ENCODE measurements around the gene STX1B.

The STX1B gene

DNA sequence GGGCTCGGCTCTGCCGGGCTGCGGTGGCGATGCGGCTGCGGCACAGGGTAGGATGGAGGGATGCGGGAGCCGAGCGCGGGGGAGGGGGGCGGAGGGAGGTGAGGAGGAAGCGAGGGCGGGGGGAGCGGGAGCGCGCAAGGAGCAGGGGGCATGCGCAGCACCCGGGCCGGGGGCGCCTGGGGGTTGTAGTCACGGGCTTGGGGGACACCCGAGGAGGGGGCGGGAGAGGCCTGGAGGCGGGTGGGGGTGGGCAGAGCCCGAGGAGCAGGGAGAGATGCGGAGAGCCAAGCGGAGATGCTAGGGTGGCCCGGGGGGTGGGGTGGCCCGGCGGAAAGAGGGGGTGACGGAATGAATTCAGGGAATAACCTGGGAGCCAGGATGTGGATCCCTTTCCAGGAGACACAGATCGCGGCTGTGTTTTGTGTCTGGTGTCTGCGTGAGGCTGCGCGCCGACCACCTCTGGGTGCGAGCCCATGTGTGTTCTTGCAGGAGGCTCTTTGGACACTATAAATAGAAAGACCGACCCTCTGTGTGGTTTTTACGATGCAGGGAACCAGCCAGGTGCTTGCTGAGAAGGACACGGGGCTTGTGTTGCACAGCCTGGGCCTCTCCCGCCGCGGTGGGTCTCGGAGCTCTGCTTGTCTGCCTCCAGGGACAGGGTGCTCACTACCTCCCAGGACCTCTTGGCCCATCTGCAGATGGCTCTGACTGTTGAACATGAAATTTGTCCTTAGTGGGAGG, at the start of gene STX1B:
STX1B (minus strand) TSS at position 54 of the 741 bp plus-strand sequence. CDS start 242 bp downstream, outside the sequence.
- H3K9ac ChIP-seq (ENCODE audit: insufficient read length) = no peak within 1 kb of the TSS

DNA sequence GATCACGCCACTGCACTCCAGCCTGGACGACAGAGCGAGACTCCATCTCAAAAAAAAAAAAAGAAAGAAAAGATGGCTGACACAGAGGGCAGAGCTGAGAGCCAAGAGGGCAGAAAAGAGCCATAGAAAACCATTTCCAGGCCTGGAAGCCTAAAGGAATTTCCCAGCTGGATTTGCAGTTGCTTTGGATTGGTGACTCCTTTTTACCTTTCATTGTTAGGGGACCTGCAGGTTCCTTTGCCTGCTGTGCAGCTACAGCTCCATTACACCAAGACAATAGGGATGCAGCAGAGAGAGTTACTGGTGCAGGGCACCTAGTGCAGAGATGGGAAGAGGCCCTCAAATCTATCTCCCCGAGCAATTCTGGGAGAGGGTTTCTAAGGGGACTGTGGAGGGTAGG, 45.2 kb upstream of the STX1B start:
- Histone ChIP-seq H3K4me3 (no peak overlapping the region), H3K9me3 (ENCODE audit: low read depth, low read length) (no peaks in the 10 kb centered on the region), H3K27ac (no peak overlapping the region), H3K36me3 (ENCODE audit: insufficient read depth, low read length) (peaks cover 4% of the 10 kb centered on the region; the same call in 1 of the 2 replicates), H3K9ac (ENCODE audit: insufficient read length) (no peak overlapping the region)
- TF ChIP-seq POLR2AphosphoS5 (IDR thresholded peaks at IDR 0.05; ENCODE audit: borderline replicate concordance, low read depth, low read length) (no peak), EZH2 (IDR thresholded peaks at IDR 0.05) (no peak), FOXP2 (optimal IDR thresholded peaks at IDR 0.05; ENCODE audit: control extremely low read depth, extremely low read length, insufficient read depth) (no peak)
- no peak for DNase-seq (ENCODE audit: low read depth, low spot score)

More for the DNA sequence above, at the start of gene STX1B:
- Histone ChIP-seq H3K27ac (no peak within 1 kb of the TSS), H3K9me3 (ENCODE audit: low read depth, low read length) (no peaks in the 10 kb centered on the region), H3K36me3 (ENCODE audit: insufficient read depth, low read length) (no peaks in the 10 kb centered on the region), H3K4me3 (peak within 1 kb of the TSS; percentile 42; the same call in 1 of the 2 replicates)
- no peak for DNase-seq (ENCODE audit: low read depth, low spot score)
- TF ChIP-seq POLR2AphosphoS5 (IDR thresholded peaks at IDR 0.05; ENCODE audit: borderline replicate concordance, low read depth, low read length) = no peak

DNA sequence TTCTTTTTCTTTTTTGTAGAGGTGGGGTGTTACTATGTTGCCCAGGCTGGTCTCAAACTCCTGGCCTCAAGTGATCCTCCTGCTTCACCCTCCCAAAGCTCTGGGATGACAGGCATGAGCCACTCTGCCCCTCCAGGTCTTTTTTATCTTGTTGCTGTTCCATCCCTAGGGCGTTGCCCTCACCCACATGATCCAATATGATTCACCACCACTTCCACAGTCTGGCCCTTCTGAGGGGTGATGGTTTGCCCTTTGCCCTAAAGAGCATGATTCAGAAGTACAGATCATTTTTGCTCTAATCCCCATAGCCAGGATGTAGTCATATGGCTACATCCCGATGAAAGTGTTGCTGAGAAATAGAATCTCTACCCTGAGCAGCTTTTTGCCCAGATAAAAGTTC, 41.7 kb upstream of the STX1B start:
- no peak for DNase-seq (ENCODE audit: low read depth, low spot score)
- no peak for TF ChIP-seq FOXP2 (optimal IDR thresholded peaks at IDR 0.05; ENCODE audit: control extremely low read depth, extremely low read length, insufficient read depth)
- TF ChIP-seq POLR2AphosphoS5 (IDR thresholded peaks at IDR 0.05; ENCODE audit: borderline replicate concordance, low read depth, low read length) = no peak
- TF ChIP-seq EZH2 (IDR thresholded peaks at IDR 0.05) = no peak
- Histone ChIP-seq H3K4me3 (no peak overlapping the region), H3K9ac (ENCODE audit: insufficient read length) (no peak overlapping the region), H3K9me3 (ENCODE audit: low read depth, low read length) (no peaks in the 10 kb centered on the region), H3K36me3 (ENCODE audit: insufficient read depth, low read length) (no peaks in the 10 kb centered on the region), H3K27ac (no peak overlapping the region)

DNA sequence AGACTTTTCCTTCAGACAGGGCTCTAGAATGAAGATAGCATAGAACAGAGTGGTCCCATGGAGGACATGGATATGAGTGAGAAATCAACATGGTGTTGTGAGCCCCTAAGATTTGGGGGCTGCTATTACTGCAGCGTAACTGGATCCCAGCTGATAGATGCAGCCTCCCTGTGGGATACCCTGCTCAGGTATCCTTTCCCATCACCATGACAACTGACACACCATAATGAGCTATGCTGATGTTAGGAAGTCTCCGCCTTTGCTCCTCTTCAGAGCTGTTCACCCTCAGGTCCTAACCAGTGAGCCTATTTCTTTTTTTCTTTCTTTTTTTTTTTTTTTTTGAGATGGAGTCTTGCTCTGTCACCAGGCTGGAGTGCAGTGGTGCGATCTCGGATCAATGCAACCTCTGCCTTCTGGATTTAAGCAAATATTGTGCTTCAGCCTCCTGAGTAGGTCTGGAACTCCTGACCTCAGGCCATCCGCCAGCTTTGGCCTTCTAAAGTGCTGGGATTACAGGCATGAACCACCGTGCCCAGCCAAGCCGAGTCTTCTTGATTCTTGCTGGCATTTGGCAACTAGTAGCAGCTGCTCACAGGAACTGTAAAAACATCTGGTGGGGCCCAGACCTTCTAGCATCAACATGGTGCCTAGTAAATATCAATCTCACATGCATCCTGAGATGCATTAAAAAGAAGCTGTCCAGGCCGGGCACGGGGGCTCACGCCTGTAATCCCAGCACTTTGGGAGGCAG, 40.0 kb upstream of the STX1B start:
- TF ChIP-seq EZH2 (IDR thresholded peaks at IDR 0.05) (no peak), FOXP2 (optimal IDR thresholded peaks at IDR 0.05; ENCODE audit: control extremely low read depth, extremely low read length, insufficient read depth) (no peak), POLR2AphosphoS5 (IDR thresholded peaks at IDR 0.05; ENCODE audit: borderline replicate concordance, low read depth, low read length) (no peak)
- Histone ChIP-seq H3K27ac (no peak overlapping the region), H3K9me3 (ENCODE audit: low read depth, low read length) (no peaks in the 10 kb centered on the region), H3K36me3 (ENCODE audit: insufficient read depth, low read length) (no peaks in the 10 kb centered on the region), H3K4me3 (no peak overlapping the region), H3K9ac (ENCODE audit: insufficient read length) (no peak overlapping the region)
- DNase-seq (ENCODE audit: low read depth, low spot score) = no peak

DNA sequence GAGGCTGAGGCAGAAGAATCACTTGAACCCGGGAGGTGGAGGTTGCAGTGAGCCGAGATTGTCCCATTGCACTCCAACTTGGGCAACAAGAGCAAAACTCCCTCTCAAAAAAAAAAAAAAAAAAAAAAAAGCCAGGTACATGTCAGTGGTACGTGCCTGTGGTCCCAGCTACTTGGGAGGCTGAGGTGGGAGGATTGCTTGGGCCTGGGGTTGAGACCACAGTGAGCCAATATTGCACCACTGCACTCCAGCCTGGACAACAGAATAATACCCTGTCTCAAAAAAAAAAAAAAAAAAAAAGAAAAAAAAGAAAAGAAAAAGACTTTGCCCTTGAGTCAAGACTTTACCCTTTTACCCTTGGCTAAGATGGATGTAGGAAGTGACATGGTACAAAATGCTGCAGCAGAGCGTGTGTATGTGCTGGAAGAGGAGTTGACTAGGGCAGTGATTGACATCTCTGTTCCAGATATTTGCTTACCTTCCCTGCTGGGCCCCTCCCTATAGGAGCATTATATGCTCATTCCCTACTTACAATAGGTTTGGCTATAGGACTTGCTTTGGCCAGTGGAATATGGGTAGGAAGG, 33.6 kb upstream of the STX1B start:
- Histone ChIP-seq H3K9me3 (ENCODE audit: low read depth, low read length) (no peaks in the 10 kb centered on the region), H3K9ac (ENCODE audit: insufficient read length) (no peak overlapping the region), H3K36me3 (ENCODE audit: insufficient read depth, low read length) (no peaks in the 10 kb centered on the region), H3K27ac (no peak overlapping the region), H3K4me3 (no peak overlapping the region)
- TF ChIP-seq EZH2 (IDR thresholded peaks at IDR 0.05) = no peak
- TF ChIP-seq FOXP2 (optimal IDR thresholded peaks at IDR 0.05; ENCODE audit: control extremely low read depth, extremely low read length, insufficient read depth) = no peak
- no peak for TF ChIP-seq POLR2AphosphoS5 (IDR thresholded peaks at IDR 0.05; ENCODE audit: borderline replicate concordance, low read depth, low read length)
- DNase-seq (ENCODE audit: low read depth, low spot score) = no peak

DNA sequence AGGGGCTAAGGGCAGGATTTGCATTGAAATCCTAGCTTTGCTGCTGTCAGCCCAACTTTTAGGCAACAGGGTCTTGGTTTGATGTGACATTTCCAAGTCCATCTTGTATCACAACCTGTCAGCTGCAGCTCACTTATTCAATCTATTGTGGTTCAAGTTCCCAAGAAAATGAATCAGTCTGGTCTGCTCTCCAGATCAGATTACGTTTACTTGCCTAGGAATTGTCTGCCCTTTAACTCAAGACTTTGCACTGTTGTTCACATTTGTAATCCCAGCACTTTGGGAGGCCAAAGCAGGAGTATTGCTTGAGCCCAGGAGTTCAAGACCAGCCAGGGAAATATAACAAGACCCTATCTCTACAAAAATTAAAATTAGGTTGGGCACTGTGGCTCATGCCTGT, 32.9 kb upstream of the STX1B start:
- DNase-seq (ENCODE audit: low read depth, low spot score) = no peak
- Histone ChIP-seq H3K27ac (no peak overlapping the region), H3K9me3 (ENCODE audit: low read depth, low read length) (no peaks in the 10 kb centered on the region), H3K4me3 (no peak overlapping the region), H3K36me3 (ENCODE audit: insufficient read depth, low read length) (no peaks in the 10 kb centered on the region), H3K9ac (ENCODE audit: insufficient read length) (no peak overlapping the region)
- no peak for TF ChIP-seq FOXP2 (optimal IDR thresholded peaks at IDR 0.05; ENCODE audit: control extremely low read depth, extremely low read length, insufficient read depth)
- TF ChIP-seq POLR2AphosphoS5 (IDR thresholded peaks at IDR 0.05; ENCODE audit: borderline replicate concordance, low read depth, low read length) = no peak
- TF ChIP-seq EZH2 (IDR thresholded peaks at IDR 0.05) = no peak

DNA sequence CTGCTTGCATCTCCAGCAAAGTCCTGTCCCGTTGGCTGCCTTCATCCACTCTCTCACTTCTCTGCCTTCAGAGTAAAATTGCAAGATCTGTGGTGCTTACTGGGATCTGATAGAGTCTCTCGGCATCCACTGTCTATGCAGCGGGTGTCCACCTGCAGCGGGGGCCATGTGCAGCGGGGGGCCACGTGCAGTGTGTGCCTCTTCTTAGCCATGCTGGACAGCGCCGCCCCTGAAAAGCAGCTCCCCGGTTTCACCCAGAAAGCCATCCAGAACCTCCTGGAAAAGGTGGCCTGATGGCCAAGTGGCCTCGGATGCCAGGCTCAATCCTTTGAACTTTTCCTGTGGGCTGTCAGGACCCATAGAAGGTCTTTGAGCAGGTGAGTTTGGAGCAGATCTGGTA, 32.4 kb upstream of the STX1B start:
- no peak for TF ChIP-seq POLR2AphosphoS5 (IDR thresholded peaks at IDR 0.05; ENCODE audit: borderline replicate concordance, low read depth, low read length)
- no peak for TF ChIP-seq EZH2 (IDR thresholded peaks at IDR 0.05)
- no peak for TF ChIP-seq FOXP2 (optimal IDR thresholded peaks at IDR 0.05; ENCODE audit: control extremely low read depth, extremely low read length, insufficient read depth)
- no peak for DNase-seq (ENCODE audit: low read depth, low spot score)
- H3K9ac ChIP-seq (ENCODE audit: insufficient read length) = no peak overlapping the region
- H3K9me3 ChIP-seq (ENCODE audit: low read depth, low read length) = no peaks in the 10 kb centered on the region
- H3K27ac ChIP-seq = no peak overlapping the region
- H3K36me3 ChIP-seq (ENCODE audit: insufficient read depth, low read length) = no peaks in the 10 kb centered on the region
- H3K4me3 ChIP-seq = no peak overlapping the region

DNA sequence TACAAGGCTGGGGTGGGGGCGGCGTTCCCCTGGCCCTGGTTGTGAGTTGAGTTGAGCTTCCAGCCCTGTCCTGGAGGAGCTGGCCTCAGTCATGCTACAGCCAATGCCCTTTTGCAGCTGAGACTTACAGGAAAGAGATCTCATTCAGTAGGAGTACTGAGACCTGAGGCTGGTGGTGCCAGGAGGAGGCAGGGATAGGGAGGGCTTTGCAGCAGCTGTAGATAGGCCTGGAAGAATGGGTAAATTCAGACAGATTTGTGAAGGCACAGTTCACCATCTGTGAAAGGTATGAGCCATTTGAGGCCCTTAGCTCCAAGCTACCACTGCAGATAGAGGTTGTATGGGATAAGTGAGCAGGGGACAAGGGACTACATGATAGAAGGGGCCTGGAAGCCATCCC, 28.6 kb upstream of the STX1B start:
- Histone ChIP-seq H3K27ac (no peak overlapping the region), H3K36me3 (ENCODE audit: insufficient read depth, low read length) (no peaks in the 10 kb centered on the region), H3K4me3 (no peak overlapping the region), H3K9ac (ENCODE audit: insufficient read length) (no peak overlapping the region), H3K9me3 (ENCODE audit: low read depth, low read length) (no peaks in the 10 kb centered on the region)
- TF ChIP-seq FOXP2 (optimal IDR thresholded peaks at IDR 0.05; ENCODE audit: control extremely low read depth, extremely low read length, insufficient read depth) (no peak), EZH2 (IDR thresholded peaks at IDR 0.05) (no peak), POLR2AphosphoS5 (IDR thresholded peaks at IDR 0.05; ENCODE audit: borderline replicate concordance, low read depth, low read length) (no peak)
- no peak for DNase-seq (ENCODE audit: low read depth, low spot score)
